Liver (tissue), 9 donors: Measurements from ENCODE around the gene COPS7A. TPM values are rescaled to one million over a fixed set of nuclear protein-coding genes. Genes with fewer than 3 reads are reported as not detected.

ENCODE experiments used
- DNase-seq: peaks from one replicate; pipeline ENCODE4 v3.0.0-alpha.2; 2017; ENCODE audit warnings: low spot score
- H3K27ac ChIP-seq, 2 donors: one replicate each; pipeline ENCODE4 v1.7.0; 2013; ENCODE audit warnings: inconsistent platforms in 2 of 2, low read length in 2 of 2, control low read depth in 1 of 2, low read depth in 1 of 2, mild to moderate bottlenecking in 1 of 2
- H3K27me3 ChIP-seq, 4 donors: one replicate each; pipeline versions ENCODE4 v1.6.1 to v1.7.0; 2013; ENCODE audit warnings: low read length in 3 of 4, inconsistent platforms in 1 of 4, mild to moderate bottlenecking in 1 of 4, moderate library complexity in 1 of 4; ENCODE audit not compliant: control insufficient read depth in 4 of 4, insufficient read depth in 4 of 4
- H3K36me3 ChIP-seq, 4 donors: one replicate each; pipeline versions ENCODE4 v1.6.1 to v1.7.0; 2013; ENCODE audit warnings: low read length in 3 of 4, mild to moderate bottlenecking in 3 of 4, low read depth in 1 of 4, moderate library complexity in 1 of 4; ENCODE audit not compliant: control insufficient read depth in 4 of 4, insufficient read depth in 3 of 4
- H3K4me1 ChIP-seq, 4 donors: one replicate each; pipeline versions ENCODE4 v1.6.1 to v1.7.0; 2013; ENCODE audit warnings: low read length in 3 of 4, mild to moderate bottlenecking in 3 of 4, moderate library complexity in 1 of 4; ENCODE audit not compliant: control insufficient read depth in 4 of 4, insufficient read depth in 4 of 4
- H3K4me3 ChIP-seq, 3 donors: one replicate each; pipeline versions ENCODE4 v1.6.1 to v1.7.0; 2013; ENCODE audit warnings: low read length in 3 of 3, control low read depth in 1 of 3, low read depth in 1 of 3, mild to moderate bottlenecking in 1 of 3
- H3K9ac ChIP-seq, 2 donors: one replicate each; pipeline ENCODE4 v1.7.0; 2013; ENCODE audit warnings: low read length in 2 of 2, mild to moderate bottlenecking in 2 of 2, moderate library complexity in 2 of 2, control low read depth in 1 of 2, low read depth in 1 of 2
- H3K9me3 ChIP-seq, 4 donors: one replicate each; pipeline versions ENCODE4 v1.6.1 to v1.7.0; 2013; ENCODE audit warnings: low read length in 3 of 4; ENCODE audit not compliant: control insufficient read depth in 4 of 4
- ATF3 ChIP-seq: IDR thresholded peaks from 2 replicates; pipeline ENCODE4 v1.6.1; 2016; ENCODE audit warnings: antibody characterized with exemption
- CTCF ChIP-seq: fragments of 150-350 bp; IDR thresholded peaks from 2 replicates; pipeline ENCODE4 v1.5.1; 2017; ENCODE audit warnings: improper control_type of control experiment, low read depth, low read length; ENCODE audit not compliant: missing input control
- EGR1 ChIP-seq, 2 donors: IDR thresholded peaks; 2 replicates each; pipeline ENCODE4 v1.6.1; 2016 to 2018; ENCODE audit warnings: antibody characterized with exemption in 2 of 2, low read depth in 2 of 2
- FOXA1 ChIP-seq: IDR thresholded peaks from 2 replicates; pipeline ENCODE4 v1.6.1; 2016; ENCODE audit warnings: antibody characterized with exemption
- FOXA2 ChIP-seq: IDR thresholded peaks from 2 replicates; pipeline ENCODE4 v1.6.1; 2016; ENCODE audit warnings: antibody characterized with exemption
- GABPA ChIP-seq, 2 donors: IDR thresholded peaks in 1 of 2; conservative IDR thresholded peaks in 1 of 2; 2 replicates each; pipeline ENCODE4 v1.6.1; 2016; ENCODE audit warnings: antibody characterized with exemption in 2 of 2, mild to moderate bottlenecking in 1 of 2, moderate library complexity in 1 of 2
- HNF4A ChIP-seq, 2 donors: conservative IDR thresholded peaks; 2 replicates each; pipeline ENCODE4 v1.6.1; 2016; ENCODE audit warnings: antibody characterized with exemption in 2 of 2, mild to moderate bottlenecking in 2 of 2
- HNF4G ChIP-seq: IDR thresholded peaks from 2 replicates; pipeline ENCODE4 v1.6.1; 2016; ENCODE audit warnings: antibody characterized with exemption
- JUND ChIP-seq, 2 donors: IDR thresholded peaks; 2 replicates each; pipeline ENCODE4 v1.6.1; 2016; ENCODE audit warnings: antibody characterized with exemption in 2 of 2
- MAX ChIP-seq: IDR thresholded peaks from 2 replicates; pipeline ENCODE4 v1.6.1; 2016; ENCODE audit warnings: antibody characterized with exemption
- NR2F2 ChIP-seq: IDR thresholded peaks from 2 replicates; pipeline ENCODE4 v1.6.1; 2016; ENCODE audit warnings: antibody characterized with exemption
- RAD21 ChIP-seq, 2 donors: IDR thresholded peaks; 2 replicates each; pipeline ENCODE4 v1.6.1; 2016; ENCODE audit warnings: antibody characterized with exemption in 2 of 2, mild to moderate bottlenecking in 2 of 2
- REST ChIP-seq: IDR thresholded peaks from 2 replicates; pipeline ENCODE4 v1.6.1; 2016; ENCODE audit warnings: antibody characterized with exemption, mild to moderate bottlenecking
- RXRA ChIP-seq, 2 donors: IDR thresholded peaks; 2 replicates each; pipeline ENCODE4 v1.6.1; 2017 to 2018; ENCODE audit warnings: antibody characterized with exemption in 2 of 2, mild to moderate bottlenecking in 1 of 2
- SP1 ChIP-seq: IDR thresholded peaks from 2 replicates; pipeline ENCODE4 v1.6.1; 2018; ENCODE audit warnings: antibody characterized with exemption, mild to moderate bottlenecking
- TAF1 ChIP-seq: conservative IDR thresholded peaks from 2 replicates; pipeline ENCODE4 v1.6.1; 2016; ENCODE audit warnings: antibody characterized with exemption, mild to moderate bottlenecking
- YY1 ChIP-seq: IDR thresholded peaks from 2 replicates; pipeline ENCODE4 v1.6.1; 2016; ENCODE audit warnings: antibody characterized with exemption, mild to moderate bottlenecking
- ZBTB33 ChIP-seq: IDR thresholded peaks from 2 replicates; pipeline ENCODE4 v1.6.1; 2016; ENCODE audit warnings: antibody characterized with exemption
- WGBS: extraction: QIAGEN DNeasy Blood & Tissue Kit; methylation state at CpG from one replicate; pipeline ENCODE4 v1.1.7; 2013; 5-methylcytosine and 5-hydroxymethylcytosine counted together
- polyA plus RNA-seq, 2 donors: library from polyadenylated mRNA; stranded (reverse) in 1 of 2; unstranded in 1 of 2; fragments of 200-250 nt in 1 of 2; fragments of >200 nt in 1 of 2; fragmentation: Nextera tagmentation in 1 of 2; extraction: Ambion mirVana in 1 of 2; gene quantifications; one replicate each; pipeline versions ENCODE4 v1.2.1 to v1.2.3, GENCODE V29; 2013 to 2015
- total RNA-seq, 2 donors: library from RNA; depleted of rRNA; stranded (reverse); fragments of >200 nt; gene quantifications; one replicate each; pipeline ENCODE4 v1.2.3, GENCODE V29; 2014
- donor health status: healthy.
- donor health status: healthy.
- donor health status: healthy.
- donor health status: healthy.
- donor health status: healthy.

The COPS7A gene
- total and polyA plus RNA-seq, 4 donors: 26.0 to 37.7 (median 32.4) TPM

GRCh38 chr12:6753772-6754356, 30.0 kb downstream of the COPS7A start:
- TF ChIP-seq REST (no peak), ATF3 (no peak), JUND (IDR thresholded peaks at IDR 0.05) (peak; percentile 73 to 75), HNF4A (conservative IDR thresholded peaks at IDR 0.05) (peak; percentile 99 to 100), TAF1 (no peak), EGR1 (IDR thresholded peaks at IDR 0.05; ENCODE audit: low read depth in 2 of 2) (no peak), MAX (peak; percentile 66), RXRA (IDR thresholded peaks at IDR 0.05) (peak; percentile 95 to 97), FOXA2 (peak; percentile 72), SP1 (peak; percentile 94), RAD21 (IDR thresholded peaks at IDR 0.05) (peak; percentile 92 to 95), ZBTB33 (peak; percentile 81), NR2F2 (peak; percentile 98), YY1 (peak; percentile 11), FOXA1 (peak; percentile 73), CTCF (no peak), HNF4G (peak; percentile 100), GABPA (IDR thresholded peaks at IDR 0.05 in 1 of 2, conservative IDR thresholded peaks at IDR 0.05 in 1 of 2) (peak in 1 of 2 donors; percentile 32)
- under 1% methylated on average over 7 of the region's 7 CpGs for WGBS
- peak; percentile 48 for DNase-seq
- H3K27me3 ChIP-seq: no peaks in the 10 kb centered on the region
- peak overlapping the region; percentile 99 for H3K27ac ChIP-seq
- H3K4me1 ChIP-seq: peaks cover 0 to 27% (median 20%) of the 10 kb centered on the region in 4 donors
- H3K36me3 ChIP-seq: peaks cover 10 to 21% (median 18%) of the 10 kb centered on the region in 4 donors
- peak overlapping the region in 1 of 3 donors; percentile 22 for H3K4me3 ChIP-seq
- H3K9me3 ChIP-seq: no peaks in the 10 kb centered on the region
- peak overlapping the region; percentile 50 to 77 for H3K9ac ChIP-seq
